Trophoblast cell (in vitro differentiated cells and primary cell): ENCODE data around the gene DCXR.
A peak's percentile ranks its signal among the peaks of the same experiment; 100 is the strongest.

ENCODE experiments used
- DNase-seq, 2 donors: peaks; one replicate each; pipeline ENCODE4 v3.0.0-alpha.2; 2016
- H2AFZ ChIP-seq: 2 replicates; pipeline ENCODE4 v1.6.1; 2013; ENCODE audit warnings: low read length, moderate library complexity, mild to moderate bottlenecking; ENCODE audit not compliant: insufficient read depth, poor library complexity
- H2AK5ac ChIP-seq: 2 replicates; pipeline ENCODE4 v1.6.1; 2013; ENCODE audit warnings: mild to moderate bottlenecking, low read length
- H2BK120ac ChIP-seq: 2 replicates; pipeline ENCODE4 v1.6.1; 2013; ENCODE audit warnings: low read length, mild to moderate bottlenecking, moderate library complexity; ENCODE audit not compliant: insufficient read depth, poor library complexity
- H2BK12ac ChIP-seq: 2 replicates; pipeline ENCODE4 v1.6.1; 2013; ENCODE audit warnings: mild to moderate bottlenecking, low read length, moderate library complexity
- H2BK5ac ChIP-seq: 2 replicates; pipeline ENCODE4 v1.6.1; 2013; ENCODE audit warnings: low read length, low read depth, moderate library complexity, mild to moderate bottlenecking; ENCODE audit not compliant: poor library complexity
- H3K14ac ChIP-seq: 2 replicates; pipeline ENCODE4 v1.6.1; 2013; ENCODE audit warnings: mild to moderate bottlenecking, low read length
- H3K18ac ChIP-seq: 2 replicates; pipeline ENCODE4 v1.6.1; 2013; ENCODE audit warnings: mild to moderate bottlenecking, low read length
- H3K23ac ChIP-seq: 2 replicates; pipeline ENCODE4 v1.6.1; 2013; ENCODE audit warnings: low read length
- H3K27ac ChIP-seq: 2 replicates; pipeline ENCODE4 v1.5.1; 2013; ENCODE audit warnings: low read depth, mild to moderate bottlenecking, inconsistent platforms, low read length, moderate library complexity
- H3K27me3 ChIP-seq: 2 replicates; pipeline ENCODE4 v1.6.1; 2013; ENCODE audit warnings: inconsistent platforms, mild to moderate bottlenecking, low read length, moderate library complexity; ENCODE audit not compliant: insufficient read depth
- H3K36me3 ChIP-seq, 2 experiments: 1 replicate in 1 of 2; 2 replicates in 1 of 2; pipeline ENCODE4 v1.6.1; 2013; ENCODE audit warnings: low read length in 2 of 2, mild to moderate bottlenecking in 2 of 2, moderate library complexity in 1 of 2; ENCODE audit not compliant: insufficient read depth in 2 of 2, control insufficient read depth in 1 of 2
- H3K4ac ChIP-seq: 2 replicates; pipeline ENCODE4 v1.6.1; 2013; ENCODE audit warnings: low read depth, mild to moderate bottlenecking, low read length, moderate library complexity
- H3K4me1 ChIP-seq, 2 experiments: 1 replicate in 1 of 2; 2 replicates in 1 of 2; pipeline ENCODE4 v1.6.1; 2013; ENCODE audit warnings: low read length in 2 of 2, mild to moderate bottlenecking in 2 of 2, moderate library complexity in 1 of 2; ENCODE audit not compliant: insufficient read depth in 2 of 2, control insufficient read depth in 1 of 2
- H3K4me2 ChIP-seq: 2 replicates; pipeline ENCODE4 v1.6.1; 2013; ENCODE audit warnings: inconsistent platforms, mild to moderate bottlenecking, low read length, moderate library complexity
- H3K4me3 ChIP-seq: 2 replicates; pipeline ENCODE4 v1.5.1; 2013; ENCODE audit warnings: mild to moderate bottlenecking, low read depth, low read length, inconsistent platforms
- H3K79me1 ChIP-seq: one replicate; pipeline ENCODE4 v1.6.1; 2013; ENCODE audit warnings: low read length
- H3K79me2 ChIP-seq: 2 replicates; pipeline ENCODE4 v1.6.1; 2013; ENCODE audit warnings: low read length, mild to moderate bottlenecking; ENCODE audit not compliant: control insufficient read depth, insufficient read depth, poor library complexity
- H3K9ac ChIP-seq: 2 replicates; pipeline ENCODE4 v1.6.1; 2013; ENCODE audit warnings: mild to moderate bottlenecking, low read length
- H3K9me3 ChIP-seq: 2 replicates; pipeline ENCODE4 v1.6.1; 2013; ENCODE audit warnings: low read depth, mild to moderate bottlenecking, control low read depth, inconsistent platforms, low read length; ENCODE audit not compliant: insufficient read depth
- H4K12ac ChIP-seq: 2 replicates; pipeline ENCODE4 v1.6.1; 2013; ENCODE audit warnings: low read depth, mild to moderate bottlenecking, low read length, moderate library complexity
- H4K8ac ChIP-seq: 2 replicates; pipeline ENCODE4 v1.6.1; 2013; ENCODE audit warnings: low read depth, mild to moderate bottlenecking, low read length, moderate library complexity
- H4K91ac ChIP-seq: one replicate; pipeline ENCODE4 v1.6.1; 2013; ENCODE audit warnings: low read depth, mild to moderate bottlenecking, low read length, moderate library complexity
- WGBS: extraction: QIAGEN DNeasy Blood & Tissue Kit; methylation state at CpG from one replicate; pipeline ENCODE4 v1.1.7; 2013; ENCODE audit warnings: missing lambda C conversion rate; ENCODE audit not compliant: insufficient read length, insufficient coverage; ENCODE audit errors: extremely low coverage; 5-methylcytosine and 5-hydroxymethylcytosine counted together

DCXR gene

DNA sequence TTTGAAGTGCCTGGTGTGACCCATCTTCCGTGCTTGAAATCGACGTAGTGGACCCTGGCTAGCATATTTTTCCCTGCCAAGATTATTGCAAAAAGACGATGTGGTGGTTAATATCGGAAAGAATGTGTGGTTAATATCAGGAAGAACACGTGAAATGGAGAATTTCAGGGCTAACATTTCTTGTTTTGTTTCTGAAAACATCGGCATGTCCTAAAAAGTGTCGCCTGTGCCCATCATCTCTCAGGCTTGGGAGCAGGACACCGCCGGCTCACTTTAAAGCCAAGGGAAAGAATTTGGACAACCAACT lies 345 bp upstream of the DCXR start:
- Histone ChIP-seq H2BK120ac (no peak overlapping the region), H4K12ac (no peak overlapping the region), H3K27ac (no peak overlapping the region), H3K79me1 (peaks cover 4% of the 10 kb centered on the region), H2BK5ac (no peak overlapping the region), H3K4me1 (peaks cover 5 to 6% of the 10 kb centered on the region in 2 experiments), H3K9ac (no peak overlapping the region), H4K91ac (no peak overlapping the region), H3K9me3 (peaks cover 4% of the 10 kb centered on the region), H3K27me3 (no peaks in the 10 kb centered on the region), H4K8ac (no peak overlapping the region), H3K36me3 (peaks cover 6 to 8% of the 10 kb centered on the region in 2 experiments), H3K14ac (no peak overlapping the region), H3K4ac (no peak overlapping the region), H3K79me2 (peaks cover 5% of the 10 kb centered on the region), H3K18ac (no peak overlapping the region), H3K4me2 (peak overlapping the region; percentile 45), H3K23ac (no peak overlapping the region), H2AFZ (no peak overlapping the region), H3K4me3 (no peak overlapping the region), H2AK5ac (no peak overlapping the region), H2BK12ac (no peak overlapping the region)
- no CpG with 5 or more reads among the region's 10 CpGs for WGBS
- no peak for DNase-seq

DNA sequence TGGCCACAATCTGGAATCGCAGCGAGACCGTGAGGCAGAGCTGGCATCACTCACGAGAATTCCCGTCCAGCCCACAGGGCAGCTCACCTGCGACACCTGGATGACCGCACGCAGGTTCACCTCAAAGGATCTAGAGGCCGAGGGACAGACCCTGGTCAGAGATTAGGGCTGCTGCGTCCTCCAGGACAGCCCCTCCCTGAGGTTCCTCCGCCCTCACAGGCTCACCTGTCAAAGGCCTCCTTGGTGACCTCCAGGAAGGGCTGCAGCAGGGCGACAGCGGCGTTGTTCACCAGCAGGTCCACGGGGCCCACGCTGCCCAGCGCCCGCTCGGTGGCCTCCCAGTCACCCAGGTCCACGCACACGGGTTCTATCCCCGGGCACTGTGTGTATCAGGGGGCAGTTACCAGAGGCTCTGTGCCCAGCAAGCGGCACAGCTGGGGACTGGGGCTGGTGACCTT lies 834 bp downstream of the DCXR start:
- no peaks in the 10 kb centered on the region for H3K27me3 ChIP-seq
- DNase-seq = peak in 1 of 2 donors; percentile 40
- H4K8ac ChIP-seq = peak overlapping the region; percentile 64
- WGBS = no CpG with 5 or more reads among the region's 23 CpGs
- peak overlapping the region; percentile 47 for H3K18ac ChIP-seq
- no peak overlapping the region for H3K23ac ChIP-seq
- H2BK12ac ChIP-seq = no peak overlapping the region
- peak overlapping the region; percentile 32 for H2BK5ac ChIP-seq
- H2BK120ac ChIP-seq = peak overlapping the region; percentile 19
- H3K9ac ChIP-seq = peak overlapping the region; percentile 67
- no peak overlapping the region for H4K91ac ChIP-seq
- peak overlapping the region; percentile 33 for H2AFZ ChIP-seq
- H3K4me3 ChIP-seq = peak overlapping the region; percentile 75
- no peak overlapping the region for H3K4ac ChIP-seq
- H4K12ac ChIP-seq = peak overlapping the region; percentile 8
- peak overlapping the region; percentile 81 for H3K14ac ChIP-seq
- H3K79me2 ChIP-seq = peaks cover 5% of the 10 kb centered on the region
- H2AK5ac ChIP-seq = peak overlapping the region; percentile 45
- peaks cover 5 to 13% of the 10 kb centered on the region in 2 experiments for H3K4me1 ChIP-seq
- H3K4me2 ChIP-seq = peak overlapping the region; percentile 89
- peak overlapping the region; percentile 76 for H3K27ac ChIP-seq
- no peaks in the 10 kb centered on the region for H3K9me3 ChIP-seq
- peaks cover 6 to 8% of the 10 kb centered on the region in 2 experiments for H3K36me3 ChIP-seq
- peaks cover 7% of the 10 kb centered on the region for H3K79me1 ChIP-seq

DNA sequence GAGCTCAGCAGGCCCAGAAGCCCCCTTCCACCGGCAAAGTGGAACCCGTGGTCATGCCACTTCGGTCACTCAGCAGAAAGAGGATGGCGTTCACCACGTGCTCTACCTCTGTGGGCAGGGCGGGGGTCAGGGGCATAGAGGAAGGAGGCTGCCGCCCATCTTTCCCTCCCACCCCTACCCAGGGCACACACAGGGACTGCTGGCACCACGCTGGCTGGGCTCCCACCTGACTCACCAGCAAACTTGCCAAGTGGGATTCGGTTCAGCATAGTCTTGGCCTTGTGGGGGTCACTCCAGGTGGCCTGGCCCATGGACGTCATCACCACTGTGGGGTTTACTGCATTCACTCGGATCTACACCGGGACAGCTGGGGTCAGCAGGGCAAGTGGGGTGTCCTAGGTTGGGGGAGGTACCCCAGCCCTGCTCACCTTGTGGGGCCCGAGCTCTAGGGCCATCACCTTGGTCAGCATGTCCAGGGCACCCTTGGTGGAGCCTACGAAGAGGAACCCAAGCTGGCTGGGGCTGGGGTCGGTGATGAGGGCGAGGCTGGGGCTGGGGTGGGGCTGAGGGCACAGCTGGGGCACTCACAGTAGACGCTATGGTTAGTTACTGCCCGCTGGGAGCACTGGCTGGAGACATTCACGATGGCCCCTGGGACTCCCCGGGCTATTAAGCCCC lies 1.4 kb downstream of the DCXR start:
- no peaks in the 10 kb centered on the region for H3K9me3 ChIP-seq
- H3K27me3 ChIP-seq = no peaks in the 10 kb centered on the region
- no CpG with 5 or more reads among the region's 20 CpGs for WGBS

DNA sequence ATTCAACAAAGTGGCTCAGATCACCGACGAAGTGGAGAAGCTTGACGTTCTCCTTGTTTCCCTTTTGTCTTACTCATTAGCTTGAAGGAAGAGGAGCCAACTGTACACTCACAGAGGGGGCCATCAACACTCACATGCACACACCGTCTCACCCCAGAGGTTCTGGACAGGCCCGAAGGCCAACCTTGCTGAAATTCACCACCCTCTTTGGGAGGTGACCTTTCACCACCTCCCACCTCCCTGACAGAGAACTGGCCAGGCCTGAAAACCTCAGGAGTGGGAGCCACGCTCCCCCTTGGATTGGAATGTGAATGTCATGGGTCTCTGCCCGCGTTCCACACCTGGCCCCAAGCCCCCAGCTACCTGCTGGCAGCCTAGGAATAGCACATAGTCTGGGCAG lies 2.0 kb downstream of the DCXR start:
- H3K9me3 ChIP-seq = no peaks in the 10 kb centered on the region
- H2AFZ ChIP-seq = no peak overlapping the region
- H3K18ac ChIP-seq = no peak overlapping the region
- no peak overlapping the region for H2AK5ac ChIP-seq
- H4K8ac ChIP-seq = no peak overlapping the region
- no peak overlapping the region for H2BK12ac ChIP-seq
- no peak overlapping the region for H3K4me3 ChIP-seq
- no peak overlapping the region for H4K12ac ChIP-seq
- no peak overlapping the region for H2BK5ac ChIP-seq
- no peak overlapping the region for H3K14ac ChIP-seq
- no peak overlapping the region for H2BK120ac ChIP-seq
- peaks cover 9% of the 10 kb centered on the region for H3K79me1 ChIP-seq
- H3K23ac ChIP-seq = no peak overlapping the region
- H3K4me2 ChIP-seq = no peak overlapping the region
- H3K27ac ChIP-seq = no peak overlapping the region
- no peak overlapping the region for H4K91ac ChIP-seq
- WGBS = no CpG with 5 or more reads among the region's 8 CpGs
- no peak overlapping the region for H3K9ac ChIP-seq
- H3K36me3 ChIP-seq = peaks cover 6 to 8% of the 10 kb centered on the region in 2 experiments
- H3K79me2 ChIP-seq = peaks cover 5% of the 10 kb centered on the region
- no peak overlapping the region for H3K4ac ChIP-seq
- peaks cover 5 to 13% of the 10 kb centered on the region in 2 experiments for H3K4me1 ChIP-seq
- no peaks in the 10 kb centered on the region for H3K27me3 ChIP-seq
- DNase-seq = no peak

More for the DNA sequence above, 1.4 kb downstream of the DCXR start:
- peaks cover 5% of the 10 kb centered on the region for H3K79me2 ChIP-seq
- H3K4ac ChIP-seq = no peak overlapping the region
- H3K4me3 ChIP-seq = no peak overlapping the region
- H2BK12ac ChIP-seq = no peak overlapping the region
- no peak overlapping the region for H3K14ac ChIP-seq
- no peak overlapping the region for H3K9ac ChIP-seq
- H3K27ac ChIP-seq = no peak overlapping the region
- H3K18ac ChIP-seq = peak overlapping the region; percentile 43
- no peak overlapping the region for H2AFZ ChIP-seq
- H3K23ac ChIP-seq = no peak overlapping the region
- H4K8ac ChIP-seq = no peak overlapping the region
- peaks cover 5 to 13% of the 10 kb centered on the region in 2 experiments for H3K4me1 ChIP-seq
- DNase-seq = no peak
- peak overlapping the region; percentile 89 for H3K4me2 ChIP-seq
- no peak overlapping the region for H2BK5ac ChIP-seq
- no peak overlapping the region for H4K91ac ChIP-seq
- no peak overlapping the region for H2BK120ac ChIP-seq
- H3K79me1 ChIP-seq = peaks cover 8% of the 10 kb centered on the region
- H2AK5ac ChIP-seq = no peak overlapping the region
- H4K12ac ChIP-seq = no peak overlapping the region
- H3K36me3 ChIP-seq = peaks cover 6 to 8% of the 10 kb centered on the region in 2 experiments
